Effector CD8-positive, alpha-beta T cell (primary cell): ENCODE results near the gene RNPC3.
A peak's percentile ranks its signal among the peaks of the same experiment; 100 is the strongest.

ENCODE experiments used
- DNase-seq: peaks from one replicate; lab custom pipeline; 2025; lab: John Stamatoyannopoulos, UW
- total RNA-seq, 4 experiments: gene quantifications; one replicate each; lab custom pipeline; 2026; lab: John Stamatoyannopoulos, UW

RNPC3 gene, protein sequence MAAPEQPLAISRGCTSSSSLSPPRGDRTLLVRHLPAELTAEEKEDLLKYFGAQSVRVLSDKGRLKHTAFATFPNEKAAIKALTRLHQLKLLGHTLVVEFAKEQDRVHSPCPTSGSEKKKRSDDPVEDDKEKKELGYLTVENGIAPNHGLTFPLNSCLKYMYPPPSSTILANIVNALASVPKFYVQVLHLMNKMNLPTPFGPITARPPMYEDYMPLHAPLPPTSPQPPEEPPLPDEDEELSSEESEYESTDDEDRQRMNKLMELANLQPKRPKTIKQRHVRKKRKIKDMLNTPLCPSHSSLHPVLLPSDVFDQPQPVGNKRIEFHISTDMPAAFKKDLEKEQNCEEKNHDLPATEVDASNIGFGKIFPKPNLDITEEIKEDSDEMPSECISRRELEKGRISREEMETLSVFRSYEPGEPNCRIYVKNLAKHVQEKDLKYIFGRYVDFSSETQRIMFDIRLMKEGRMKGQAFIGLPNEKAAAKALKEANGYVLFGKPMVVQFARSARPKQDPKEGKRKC
- total RNA-seq = 33.1 to 58.1 (median 52.1) reads per million in 4 experiments

DNA sequence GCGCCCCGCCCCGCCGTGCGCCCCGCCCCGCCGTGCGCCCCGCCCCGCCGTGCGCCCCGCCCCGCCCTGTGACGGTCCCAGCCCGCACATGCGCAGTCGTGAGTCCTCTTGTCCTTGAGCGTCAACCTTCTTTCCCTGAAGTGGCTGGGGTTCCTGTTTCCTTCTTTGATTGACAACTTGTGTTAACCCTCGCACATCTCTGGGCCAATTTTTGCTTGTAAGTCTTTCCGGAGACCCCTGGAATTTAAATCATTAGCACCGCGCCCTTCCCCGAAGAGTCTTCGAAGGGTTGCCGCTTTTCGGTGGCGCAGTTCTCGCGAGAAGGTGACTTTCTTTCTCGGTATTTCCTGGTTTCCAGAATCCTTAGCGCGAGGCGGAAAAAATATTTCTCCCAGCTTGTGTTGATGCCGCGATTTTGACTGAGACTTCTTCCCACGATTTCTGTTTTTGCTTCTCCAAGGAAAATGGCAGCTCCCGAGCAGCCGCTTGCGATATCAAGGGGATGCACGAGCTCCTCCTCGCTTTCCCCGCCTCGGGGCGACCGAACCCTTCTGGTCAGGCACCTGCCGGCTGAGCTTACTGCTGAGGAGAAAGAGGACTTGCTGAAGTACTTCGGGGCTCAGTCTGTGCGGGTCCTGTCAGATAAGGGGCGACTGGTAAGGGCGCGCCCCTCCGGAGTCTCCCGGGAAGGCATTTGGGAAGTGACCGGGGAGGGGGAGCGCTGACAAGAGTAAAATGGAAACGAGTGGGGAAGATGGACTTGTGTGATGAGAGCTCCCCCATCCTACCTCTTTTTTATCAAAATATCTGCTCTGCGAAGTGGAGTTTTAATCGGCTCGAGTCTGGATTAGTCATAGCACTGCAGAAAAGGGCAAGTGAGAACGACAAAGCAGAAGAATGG, at the start of gene RNPC3:
Gene RNPC3, plus strand, starts transcription at position 93 of the 901 bp plus-strand sequence. Its CDS starts 372 bp downstream, at position 465.
- DNase-seq = peak; percentile 90

DNA sequence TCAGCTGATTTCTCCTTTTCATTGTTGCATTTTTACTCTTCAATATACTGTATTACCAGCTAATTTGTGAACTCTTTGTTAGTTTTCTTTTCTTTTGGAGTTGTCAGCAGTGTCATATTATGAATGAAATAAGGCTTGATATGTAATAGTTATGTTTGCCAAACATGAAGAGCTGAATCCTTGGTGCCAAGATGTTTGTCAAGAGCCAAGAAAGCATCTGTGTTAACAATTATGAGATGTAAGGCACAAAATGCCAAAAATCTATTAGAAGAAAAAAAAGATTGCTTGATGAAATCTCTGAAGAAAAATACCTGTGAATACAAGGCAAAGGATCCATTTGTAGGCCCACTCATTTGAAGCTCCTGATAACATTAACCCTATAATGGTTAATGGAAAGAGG, 48.4 kb upstream of the RNPC3 start:
- no peak for DNase-seq

GRCh38 chr1:103489935-103490334, 35.6 kb upstream of the RNPC3 start:
- no peak for DNase-seq

- no peak for DNase-seq
Observed at GRCh38 chr1:103492003-103492625, 33.4 kb upstream of the RNPC3 start.

DNA sequence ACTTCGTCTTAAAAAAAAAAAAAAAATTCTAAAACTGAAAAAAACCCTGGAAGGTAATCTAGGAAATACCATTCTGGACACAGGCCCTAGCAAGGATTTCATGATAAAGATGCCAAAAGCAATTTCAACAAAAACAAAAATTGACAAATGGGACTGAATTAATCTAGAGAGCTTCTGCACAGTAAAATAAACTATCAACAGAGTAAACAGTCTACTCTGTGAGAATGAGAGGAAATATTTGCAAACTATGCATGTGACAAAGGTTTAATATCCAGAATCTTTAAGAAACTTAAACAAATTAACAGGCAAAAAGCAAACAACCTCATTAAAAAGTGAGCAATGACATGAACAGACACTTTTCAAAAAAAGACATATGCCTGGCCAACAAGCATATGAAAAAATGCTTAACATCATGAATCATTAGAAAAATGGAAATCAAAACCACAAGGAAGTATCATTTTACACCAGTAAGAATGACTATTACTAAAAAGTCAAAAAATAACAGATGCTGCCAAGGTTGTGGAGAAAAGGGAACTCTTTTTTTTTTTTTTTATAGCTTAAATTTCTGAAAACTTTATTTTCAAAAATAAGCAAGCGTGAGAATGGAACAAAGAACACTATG, 29.4 kb upstream of the RNPC3 start:
- no peak for DNase-seq

DNA sequence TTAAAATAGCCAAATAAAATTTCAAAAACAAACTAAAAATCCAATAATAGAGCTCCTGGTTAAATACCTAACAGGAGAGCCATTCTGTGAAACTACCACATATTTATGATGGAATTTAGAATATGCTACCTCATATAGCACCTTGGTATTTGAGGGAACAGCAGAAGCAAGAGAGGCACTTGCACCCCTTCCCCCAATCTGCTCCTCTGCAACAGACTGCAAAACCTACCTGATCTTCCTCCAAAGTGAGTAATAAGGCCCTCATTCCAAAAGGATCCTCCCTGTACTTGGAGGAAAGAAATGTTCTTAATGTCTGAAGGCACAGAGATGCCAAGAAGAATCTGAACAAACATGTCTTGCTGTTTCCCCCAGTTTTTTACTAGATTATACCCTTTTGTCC, 28.1 kb upstream of the RNPC3 start:
- DNase-seq = no peak

- DNase-seq = no peak
Observed at GRCh38 chr1:103509250-103509649, 16.2 kb upstream of the RNPC3 start.

GRCh38 chr1:103513711-103514110, 11.8 kb upstream of the RNPC3 start:
- DNase-seq = no peak

- no peak for DNase-seq
Observed at GRCh38 chr1:103514920-103515503, 10.5 kb upstream of the RNPC3 start.

DNA sequence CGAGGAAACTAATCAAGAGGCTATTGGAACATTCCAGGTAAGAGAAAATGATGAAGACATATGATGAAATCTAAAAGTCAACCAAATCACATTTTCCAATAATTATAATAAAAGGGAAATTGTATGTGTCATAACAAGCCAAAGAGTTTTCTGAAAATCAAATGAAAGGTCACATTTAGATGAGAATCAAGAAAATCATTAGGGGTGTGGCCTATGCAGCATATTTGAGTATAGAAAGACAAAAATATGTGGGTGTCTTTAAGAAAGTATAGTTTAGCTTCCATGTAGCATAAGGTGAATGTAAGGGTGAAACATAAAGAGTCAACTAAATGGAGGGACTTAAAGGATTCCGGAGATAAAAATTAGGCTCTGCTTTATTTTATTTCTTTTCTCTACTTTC, 9.2 kb upstream of the RNPC3 start:
- no peak for DNase-seq

- DNase-seq = no peak
Observed at GRCh38 chr1:103516693-103517092, 8.8 kb upstream of the RNPC3 start.

DNA sequence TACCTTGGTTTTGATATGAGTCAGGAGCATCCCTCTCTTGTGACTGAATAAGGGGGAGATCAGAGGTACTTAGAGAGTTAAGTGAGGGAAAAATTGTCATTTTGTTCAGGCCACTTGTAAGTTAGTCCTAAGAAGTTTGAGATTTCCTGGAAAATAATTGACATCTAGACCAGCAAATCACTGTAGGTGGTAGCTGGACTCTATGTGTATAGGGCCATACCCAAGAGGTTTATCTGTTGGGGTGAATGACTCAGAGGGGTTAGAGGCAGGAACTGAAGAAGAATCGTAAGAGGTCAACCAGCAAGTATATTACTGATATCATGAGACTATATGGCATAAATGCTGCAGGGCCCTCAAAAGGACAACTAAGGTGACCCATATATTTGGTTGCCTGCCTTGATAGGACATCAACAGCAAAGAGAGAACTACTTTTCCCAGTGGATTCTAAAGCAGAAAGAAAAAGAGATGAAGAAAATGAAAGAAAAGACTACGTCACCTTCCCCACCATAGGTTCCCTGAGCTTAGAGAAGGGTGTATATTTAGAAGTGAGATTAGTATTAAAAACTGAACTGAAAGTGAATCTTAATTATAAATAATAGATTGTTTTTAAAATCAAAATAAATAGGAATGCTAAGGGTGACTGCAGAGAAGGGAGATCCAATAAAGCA, 8.0 kb upstream of the RNPC3 start:
- no peak for DNase-seq

DNA sequence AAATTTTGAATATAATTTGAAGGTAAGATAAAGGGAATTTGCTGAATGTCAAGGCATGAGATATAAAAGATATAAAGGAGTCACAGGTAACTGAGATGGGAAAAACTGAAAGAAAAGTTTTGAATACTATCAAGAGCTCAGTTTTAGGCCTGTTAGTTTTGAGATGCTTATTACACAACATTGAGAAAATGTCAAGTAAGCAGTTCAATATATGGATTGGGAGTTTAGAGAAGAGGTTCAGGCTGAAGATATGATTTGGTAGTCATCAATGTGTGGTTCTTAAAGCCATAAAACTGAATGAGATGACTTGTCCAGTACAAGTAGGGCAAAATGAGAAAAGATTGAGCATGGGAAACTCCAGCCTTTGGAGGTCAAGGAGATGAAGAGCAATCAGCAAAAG, 4.7 kb upstream of the RNPC3 start:
- no peak for DNase-seq

- DNase-seq = no peak
Observed at GRCh38 chr1:103523346-103523745, 2.2 kb upstream of the RNPC3 start.

DNA sequence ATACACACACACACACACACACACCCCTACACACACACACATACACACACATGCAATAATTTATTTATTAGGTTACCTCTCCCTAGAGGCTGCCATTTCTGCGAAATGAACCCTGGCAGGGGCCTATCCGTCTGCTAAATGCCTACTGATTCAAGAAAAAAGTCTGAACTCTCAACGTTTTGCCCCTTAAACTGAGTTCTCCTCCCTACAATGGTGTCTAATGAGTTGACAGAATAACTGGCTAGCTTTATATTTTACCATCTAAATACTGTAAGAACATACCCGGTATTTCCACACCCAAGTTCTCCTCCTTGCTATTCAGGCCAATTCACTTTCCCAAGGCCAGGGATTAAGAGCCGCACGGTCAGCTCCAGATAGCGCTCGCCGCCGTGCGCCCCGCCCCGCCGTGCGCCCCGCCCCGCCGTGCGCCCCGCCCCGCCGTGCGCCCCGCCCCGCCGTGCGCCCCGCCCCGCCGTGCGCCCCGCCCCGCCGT, 339 bp upstream of the RNPC3 start:
- DNase-seq = no peak

DNA sequence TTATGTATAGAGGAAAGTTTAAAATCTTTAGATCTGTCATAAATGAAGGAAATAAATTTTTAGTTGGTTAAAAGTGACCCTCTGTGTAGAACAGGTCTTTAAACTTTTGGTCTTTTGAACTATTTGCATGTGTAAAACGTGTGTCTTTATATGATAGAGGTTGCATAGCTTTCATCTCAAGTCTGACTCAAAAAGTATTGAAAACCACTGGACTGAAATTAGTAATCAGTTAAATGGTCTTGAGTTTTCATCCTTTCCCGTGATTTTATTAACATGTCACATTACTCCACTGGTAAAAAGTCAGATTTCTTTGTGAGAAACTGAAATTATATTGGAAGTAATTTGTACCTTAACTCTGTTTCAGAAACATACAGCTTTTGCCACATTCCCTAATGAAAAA, 1.8 kb downstream of the RNPC3 start:
- DNase-seq = no peak

DNA sequence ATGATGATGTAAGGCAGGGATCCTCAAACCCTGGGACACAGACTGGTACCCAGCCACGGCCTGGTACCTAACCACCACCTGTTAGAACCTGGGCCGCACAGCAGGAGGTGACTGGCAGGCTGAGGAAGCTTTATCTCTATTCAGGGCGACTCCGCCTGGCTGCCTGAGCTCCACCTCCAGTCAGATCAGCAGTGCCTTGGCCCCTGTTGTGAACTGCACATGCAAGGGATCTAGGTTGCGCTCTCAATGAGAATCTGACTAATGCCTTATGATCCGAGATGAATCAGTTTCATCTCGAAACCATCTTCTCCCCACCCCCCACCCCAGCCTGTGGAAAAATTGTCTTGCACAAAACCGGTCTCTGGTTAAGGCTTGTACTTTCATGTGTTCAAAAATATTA, 4.2 kb downstream of the RNPC3 start:
- DNase-seq = no peak

- no peak for DNase-seq
Observed at GRCh38 chr1:103538226-103538625, 12.7 kb downstream of the RNPC3 start.

DNA sequence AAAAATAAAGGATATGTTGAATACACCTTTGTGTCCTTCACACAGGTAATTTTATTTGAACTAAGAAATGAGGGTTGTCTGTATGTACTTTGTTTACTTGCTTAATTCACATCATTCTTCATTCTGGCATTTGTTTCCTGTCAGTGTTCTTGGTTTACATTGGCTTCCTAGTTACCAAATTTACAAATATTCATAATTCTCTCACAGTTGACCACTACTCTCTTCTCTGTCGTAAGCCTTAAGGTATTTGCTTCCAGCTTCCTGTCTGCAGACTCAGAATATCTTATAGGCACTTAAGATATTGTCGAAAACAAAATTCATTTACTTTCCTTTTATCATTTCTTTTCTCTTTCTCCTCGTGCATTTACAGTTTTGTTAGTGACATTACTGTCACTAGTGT, 15.9 kb downstream of the RNPC3 start:
- DNase-seq = no peak

GRCh38 chr1:103546496-103546895, 21.0 kb downstream of the RNPC3 start:
- no peak for DNase-seq

DNA sequence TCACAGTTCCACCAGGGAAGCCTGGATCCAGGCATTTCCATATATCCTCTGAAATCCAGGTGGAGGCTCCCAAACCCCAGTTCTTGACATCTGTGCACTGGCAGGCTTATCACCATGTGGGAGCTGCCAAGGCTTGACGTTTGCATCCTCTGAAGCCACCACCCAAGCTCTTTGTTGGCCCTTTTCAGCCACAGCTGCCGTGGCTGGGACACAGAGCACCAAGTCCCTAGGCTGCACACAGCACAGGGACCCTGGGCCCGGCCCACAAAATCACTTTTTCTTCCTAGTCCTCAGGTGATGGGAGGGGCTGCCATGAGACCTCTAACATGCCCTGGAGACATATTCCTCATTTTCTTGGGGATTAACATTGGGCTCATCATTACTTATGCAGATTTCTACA, 22.3 kb downstream of the RNPC3 start:
- no peak for DNase-seq
